CD4-positive, alpha-beta T cell treated with Interferon alpha-2 for 1 hour (primary cell): ENCODE data around the gene GRK5.
A peak's percentile ranks its signal among the peaks of the same experiment; 100 is the strongest.
"Not testable (repeated sequence)": the region's sequence is repeated elsewhere in the genome, so short reads cannot be mapped to it uniquely, and the experiment has no call there.

ENCODE experiments used
- DNase-seq, 2 donors: peaks; one replicate each; pipeline ENCODE4 v3.0.0-alpha.2; 2020 to 2022

Gene GRK5

GRCh38 chr10:119252051-119252465 is 44.7 kb downstream of the GRK5 start:
- no peak for DNase-seq

- no peak for DNase-seq
These were observed 45.2 kb downstream of the GRK5 start for GRCh38 chr10:119252470-119253151.

- no peak for DNase-seq
These were observed 46.2 kb downstream of the GRK5 start for GRCh38 chr10:119253433-119254174.

- no peak for DNase-seq
These were observed 47.0 kb downstream of the GRK5 start for GRCh38 chr10:119254335-119254734.

GRCh38 chr10:119256030-119256429 is 48.7 kb downstream of the GRK5 start:
- no peak for DNase-seq

GRCh38 chr10:119256897-119257296 is 49.5 kb downstream of the GRK5 start:
- no peak for DNase-seq

GRCh38 chr10:119257899-119258419 is 50.6 kb downstream of the GRK5 start:
- no peak for DNase-seq

GRCh38 chr10:119259345-119259744 is 52.0 kb downstream of the GRK5 start:
- no peak for DNase-seq

GRCh38 chr10:119261016-119261415 is 53.6 kb downstream of the GRK5 start:
- not testable (repeated sequence) for DNase-seq

- DNase-seq: no peak
These were observed 56.7 kb downstream of the GRK5 start for GRCh38 chr10:119263951-119264617.

- DNase-seq: no peak
These were observed 58.3 kb downstream of the GRK5 start for GRCh38 chr10:119265691-119266090.

GRCh38 chr10:119267384-119267783 is 60.0 kb downstream of the GRK5 start:
- no peak for DNase-seq

GRCh38 chr10:119268428-119268827 is 61.1 kb downstream of the GRK5 start:
- DNase-seq: no peak

- peak; percentile 90 to 91 for DNase-seq
These were observed 61.6 kb downstream of the GRK5 start for GRCh38 chr10:119268871-119269506.

- DNase-seq: no peak
These were observed 62.4 kb downstream of the GRK5 start for GRCh38 chr10:119269737-119270136.

GRCh38 chr10:119270762-119271366 is 63.5 kb downstream of the GRK5 start:
- peak; percentile 63 to 66 for DNase-seq

- not testable (repeated sequence) for DNase-seq
These were observed 65.0 kb downstream of the GRK5 start for GRCh38 chr10:119272338-119272734.

GRCh38 chr10:119272736-119273135 is 65.4 kb downstream of the GRK5 start:
- DNase-seq: no peak

GRCh38 chr10:119273413-119273812 is 66.0 kb downstream of the GRK5 start:
- DNase-seq: no peak

GRCh38 chr10:119274519-119275045 is 67.2 kb downstream of the GRK5 start:
- DNase-seq: no peak

- no peak for DNase-seq
These were observed 67.7 kb downstream of the GRK5 start for GRCh38 chr10:119275085-119275484.

GRCh38 chr10:119276194-119276593 is 68.8 kb downstream of the GRK5 start:
- DNase-seq: not testable (repeated sequence)
